CD4-positive, alpha-beta T cell treated with Interferon gamma for 1 hour (primary cell): ENCODE results near the gene HOXA7.

ENCODE experiments used
- DNase-seq: peaks from one replicate; pipeline ENCODE4 v3.0.0-alpha.2; 2020

HOXA7 gene

DNA sequence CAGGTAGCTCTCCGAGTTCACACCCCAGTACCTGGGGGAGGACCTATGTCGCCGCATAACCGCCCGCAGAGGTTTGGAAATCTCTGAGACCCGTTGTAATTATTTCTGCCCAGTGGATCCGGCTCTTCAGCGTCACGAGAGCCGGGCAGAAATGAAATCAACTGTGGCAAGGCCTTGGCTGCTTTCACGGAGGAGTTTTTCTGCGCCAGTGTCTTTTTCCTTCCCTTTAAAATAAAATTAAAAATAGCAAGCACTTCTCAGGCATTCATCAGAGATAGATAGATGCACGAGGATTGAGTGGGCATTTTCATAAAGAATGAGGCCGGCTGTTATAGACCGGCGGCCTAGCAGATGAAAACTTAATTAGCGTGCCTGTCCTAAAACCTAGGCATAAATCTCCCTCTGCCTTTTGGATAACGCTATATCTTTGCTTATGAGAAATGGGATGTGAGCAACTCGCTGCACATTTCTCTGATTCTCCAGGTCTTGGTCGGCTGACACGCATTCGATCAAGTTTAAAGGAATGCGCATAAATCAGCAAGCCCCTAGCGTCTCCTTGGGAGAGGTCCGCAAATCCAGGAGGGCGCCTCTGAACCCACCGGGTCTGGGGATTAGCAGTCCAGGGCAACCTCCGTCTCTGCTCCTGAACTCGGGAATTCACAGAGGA lies 37.0 kb upstream of the HOXA7 start:
- DNase-seq = no peak

DNA sequence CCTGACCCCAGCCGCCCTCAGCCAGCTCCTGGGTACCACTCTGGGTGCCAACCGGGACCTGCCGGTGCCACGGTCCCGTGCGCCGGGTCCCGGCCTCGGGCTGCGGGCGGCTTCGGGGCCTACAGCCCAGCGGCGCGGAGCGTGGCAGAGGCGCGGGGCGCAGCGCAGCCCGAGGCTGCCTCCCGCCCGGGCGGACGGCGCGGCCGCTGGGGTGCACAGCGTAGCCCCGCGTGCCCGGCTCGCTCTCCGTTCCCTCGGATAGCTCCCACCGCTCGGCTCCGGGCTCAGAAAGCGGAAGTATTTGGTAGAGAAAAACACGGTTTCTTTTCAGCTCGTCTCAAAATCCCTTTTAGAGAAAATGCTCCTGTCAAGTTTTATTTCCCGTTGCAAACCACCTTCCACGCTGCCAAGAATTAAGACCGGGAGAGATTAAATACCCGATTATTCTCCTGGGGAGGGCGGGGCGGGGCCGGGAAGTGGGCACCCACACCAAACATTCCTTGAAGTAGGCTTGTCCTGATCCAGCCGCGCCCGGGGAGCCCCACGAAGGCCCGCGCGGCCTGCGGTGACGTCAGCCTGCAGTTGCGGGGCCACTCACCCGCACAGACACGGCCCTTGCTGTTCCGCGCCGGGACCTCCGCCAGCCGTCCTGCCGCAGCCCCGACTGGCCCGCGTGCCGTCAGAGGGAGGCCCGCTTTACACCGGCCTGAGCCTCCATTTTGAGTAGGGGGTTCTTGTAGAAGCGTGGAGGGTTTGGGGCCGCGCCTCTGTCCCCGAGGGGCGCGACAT lies 36.3 kb upstream of the HOXA7 start:
- DNase-seq = peak; percentile 14

DNA sequence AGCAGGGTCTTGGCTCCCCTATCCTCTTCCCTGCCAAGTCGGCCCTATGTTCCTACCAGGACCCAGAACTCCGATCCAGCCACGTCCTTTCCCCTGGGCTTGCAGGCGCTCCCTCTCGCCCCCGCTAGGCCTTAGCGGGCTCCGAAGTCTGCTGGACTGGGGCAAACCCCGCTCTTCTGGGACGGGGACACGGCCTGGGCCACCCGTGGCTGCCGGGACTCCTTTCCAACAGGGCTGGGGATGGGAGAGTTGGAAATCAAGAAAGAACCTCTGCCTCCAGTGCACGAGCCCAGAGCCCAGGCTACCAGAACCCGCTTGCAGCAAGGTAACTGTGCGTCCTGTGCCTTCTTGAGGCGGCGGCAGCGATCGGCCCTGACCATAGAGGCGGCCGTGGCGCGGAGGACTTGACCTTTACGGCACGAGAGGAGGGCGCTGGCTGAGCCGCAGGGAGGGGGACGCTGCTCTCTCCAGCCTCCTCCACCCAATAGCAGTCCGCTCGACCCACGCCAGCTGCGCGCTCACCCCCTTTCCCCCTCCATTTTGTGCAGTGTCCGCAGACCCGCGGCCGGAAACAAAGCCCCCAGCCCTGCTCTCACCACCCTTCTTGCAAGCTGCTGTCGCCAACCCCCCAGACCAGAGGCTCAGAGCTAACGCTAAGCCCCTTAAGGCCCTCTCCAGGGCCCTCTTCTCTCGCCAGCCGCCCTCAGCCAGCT lies 35.5 kb upstream of the HOXA7 start:
- DNase-seq = no peak

DNA sequence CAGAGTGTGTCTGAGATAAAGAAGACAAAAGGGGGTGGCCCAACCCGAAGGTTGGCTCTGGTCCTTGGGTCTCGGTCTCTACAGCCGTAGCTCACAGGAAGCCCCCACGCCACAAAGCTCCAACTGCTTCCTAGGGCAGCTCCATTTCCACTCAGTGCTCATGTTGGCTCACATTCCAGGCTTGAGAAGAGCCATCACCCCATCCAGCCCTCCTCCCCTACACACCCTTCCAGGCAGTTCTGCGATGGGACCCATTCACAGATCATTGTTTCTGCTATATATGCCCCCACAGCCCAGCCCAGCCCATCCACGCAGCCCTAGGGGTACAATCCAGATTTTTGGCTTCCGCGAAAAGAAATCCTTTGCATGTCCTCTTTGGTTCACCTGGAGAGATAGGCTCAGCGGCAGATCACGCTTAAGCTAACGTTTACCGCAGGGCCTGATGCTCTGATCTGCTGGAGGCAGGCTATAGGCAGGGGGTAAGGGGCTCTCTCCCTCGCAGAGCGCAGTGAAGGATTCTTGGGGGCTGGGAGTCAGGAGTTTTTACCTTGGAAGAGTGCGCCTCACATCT lies 34.8 kb upstream of the HOXA7 start:
- DNase-seq = no peak

DNA sequence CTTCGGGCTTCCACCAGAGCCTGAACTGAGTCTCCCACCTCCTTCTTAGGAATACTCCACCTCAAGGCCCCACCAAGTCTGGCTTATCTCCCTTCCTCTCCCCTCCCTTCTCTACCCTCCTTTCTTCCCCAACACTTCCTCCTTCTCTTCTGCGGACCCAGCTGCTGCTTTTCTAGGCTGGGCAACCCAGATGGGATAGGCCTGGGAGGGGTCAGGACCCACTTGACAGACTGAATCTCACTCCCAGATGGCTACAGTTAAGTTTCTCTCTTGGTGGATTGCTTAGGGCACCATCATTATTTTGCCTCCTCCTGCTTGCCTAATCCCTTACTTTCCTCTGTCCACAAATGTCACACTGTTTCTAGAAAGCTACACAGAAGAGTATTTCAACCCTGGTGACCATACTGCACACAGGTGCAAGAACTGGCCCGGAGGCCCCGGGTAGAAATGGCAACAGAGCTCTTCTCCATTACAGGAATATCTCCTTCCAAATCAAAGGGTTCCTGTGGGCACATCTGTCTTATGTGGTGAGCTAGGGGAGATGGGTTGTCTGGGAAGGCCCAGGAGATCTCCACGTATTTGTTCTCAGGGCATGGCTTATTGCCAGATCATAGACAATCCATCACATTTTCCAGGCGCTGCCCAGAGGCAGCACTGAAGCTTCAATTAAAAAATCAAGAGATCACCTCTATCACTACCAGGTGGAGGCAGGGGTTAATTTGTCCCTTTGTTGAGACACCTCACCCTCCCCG lies 33.7 kb upstream of the HOXA7 start:
- no peak for DNase-seq

DNA sequence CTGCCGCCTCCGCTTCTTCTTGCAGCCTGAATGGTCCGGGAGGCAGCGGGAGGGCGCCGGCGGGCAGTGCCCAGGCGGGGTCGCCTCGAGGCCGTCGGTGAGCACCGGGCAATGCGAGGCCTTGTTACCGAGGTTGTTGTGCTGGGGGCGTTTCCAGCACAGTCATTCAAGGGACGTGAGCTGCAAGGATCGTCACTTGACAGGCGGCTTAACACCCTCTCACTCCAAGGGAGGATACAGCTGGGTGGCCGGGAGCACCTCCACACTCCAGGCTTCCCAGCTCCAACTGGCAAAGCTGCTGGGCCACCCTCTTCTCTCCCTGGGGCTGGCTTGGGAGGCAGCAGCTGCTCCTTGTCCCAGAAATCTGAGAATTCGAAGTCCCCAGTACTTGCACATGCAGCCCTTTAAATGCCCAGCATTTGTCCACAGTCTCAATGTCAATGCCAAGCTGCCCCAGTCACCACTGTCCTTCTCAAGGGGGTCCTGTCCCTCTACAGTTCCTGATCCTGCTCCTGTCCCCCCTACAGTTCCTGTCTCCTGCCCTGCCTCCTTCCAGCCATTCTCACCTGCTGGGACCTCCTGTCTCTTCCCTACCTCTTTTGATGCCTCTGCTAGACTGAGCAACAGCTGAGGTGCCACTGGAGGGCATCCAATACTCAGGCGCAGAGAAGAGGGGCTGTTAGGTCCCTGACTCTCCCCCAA lies 33.0 kb upstream of the HOXA7 start:
- no peak for DNase-seq

DNA sequence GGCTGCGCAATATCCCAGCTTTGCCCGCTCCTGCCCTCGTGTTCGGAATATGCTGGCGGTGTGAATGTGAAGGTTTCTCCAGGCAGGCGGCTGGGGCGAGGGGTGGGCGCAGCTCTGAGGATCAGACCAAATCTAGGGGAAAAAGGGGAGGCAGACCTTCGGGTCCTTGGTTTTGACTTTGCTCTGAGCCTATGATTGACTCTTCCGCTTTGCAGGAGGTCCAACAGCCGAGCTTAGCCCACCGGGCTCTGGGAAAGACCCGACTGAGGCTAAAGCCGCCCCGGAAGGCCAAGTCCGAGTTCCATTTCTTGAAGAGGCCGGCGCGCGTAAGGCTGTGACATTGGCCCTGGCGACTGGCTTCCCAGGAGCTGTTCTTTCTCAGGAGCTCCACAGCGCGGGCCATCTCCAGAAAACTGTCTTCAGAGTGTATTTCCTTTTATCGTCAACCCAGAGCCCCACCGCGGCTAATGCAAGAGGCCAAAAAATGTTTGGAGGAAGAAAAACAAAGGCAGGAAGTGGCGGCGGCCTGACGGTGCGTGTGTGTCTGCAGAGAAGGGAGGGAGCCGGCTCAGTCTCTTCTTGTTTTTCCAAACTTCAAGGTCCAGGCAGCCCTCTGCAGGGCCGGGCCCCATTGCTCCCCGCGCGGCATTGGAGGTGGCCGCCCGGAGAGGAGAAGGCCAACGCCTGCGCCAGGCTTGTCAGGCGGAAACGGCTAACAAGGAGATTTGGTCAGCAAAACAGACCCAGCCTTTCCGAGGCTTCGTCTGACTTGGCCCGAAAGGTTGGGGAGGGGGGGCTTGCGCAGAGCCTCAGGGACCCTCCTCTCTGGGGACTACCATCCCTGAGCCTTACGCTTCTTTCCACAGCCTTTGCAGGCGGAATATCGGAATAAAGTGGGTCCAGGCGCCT lies 32.2 kb upstream of the HOXA7 start:
- DNase-seq = peak; percentile 49

DNA sequence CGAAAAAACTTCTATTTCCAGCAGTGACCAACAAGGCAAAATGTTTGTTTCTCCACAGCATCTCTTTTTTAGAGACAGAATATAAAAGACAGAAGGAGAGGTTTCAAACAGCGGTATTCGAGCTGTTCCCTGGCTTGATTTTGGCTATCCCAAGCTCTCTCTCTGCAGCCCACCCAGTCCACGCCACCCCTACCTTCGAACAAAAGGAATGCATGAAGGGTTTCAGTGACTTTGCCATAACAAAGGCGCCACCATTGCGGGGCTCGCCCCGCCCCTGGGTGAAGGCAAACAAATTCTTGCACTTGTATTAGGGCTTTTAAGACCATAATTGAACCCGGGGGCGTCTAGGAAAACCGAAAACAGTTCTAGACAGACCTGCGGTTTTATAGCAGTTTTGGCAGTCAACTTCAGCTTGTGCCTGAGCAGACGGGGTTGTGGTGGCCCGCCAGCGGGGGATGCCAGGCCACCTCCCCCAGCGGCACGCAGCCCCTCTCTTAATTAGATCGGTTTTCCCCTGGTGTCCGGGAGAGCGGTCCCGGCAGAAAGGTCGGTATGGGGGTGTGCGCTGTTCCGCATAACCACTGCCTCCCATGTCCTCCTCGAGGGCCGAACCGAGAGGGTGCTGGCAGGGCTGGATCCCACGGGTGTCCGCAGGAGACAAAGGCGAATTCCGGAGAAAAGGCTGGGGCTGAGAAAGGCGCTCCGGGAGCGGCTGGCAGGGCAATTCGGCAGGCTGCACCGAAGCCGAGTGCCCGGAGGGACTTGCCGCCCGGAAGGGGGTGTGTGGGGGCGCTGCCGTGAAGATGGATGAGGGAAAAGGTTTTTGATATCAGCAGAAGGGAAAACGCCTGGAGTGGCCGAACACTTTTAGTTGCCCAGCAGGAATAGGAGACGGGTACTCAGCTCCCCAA lies 31.3 kb upstream of the HOXA7 start:
- no peak for DNase-seq

DNA sequence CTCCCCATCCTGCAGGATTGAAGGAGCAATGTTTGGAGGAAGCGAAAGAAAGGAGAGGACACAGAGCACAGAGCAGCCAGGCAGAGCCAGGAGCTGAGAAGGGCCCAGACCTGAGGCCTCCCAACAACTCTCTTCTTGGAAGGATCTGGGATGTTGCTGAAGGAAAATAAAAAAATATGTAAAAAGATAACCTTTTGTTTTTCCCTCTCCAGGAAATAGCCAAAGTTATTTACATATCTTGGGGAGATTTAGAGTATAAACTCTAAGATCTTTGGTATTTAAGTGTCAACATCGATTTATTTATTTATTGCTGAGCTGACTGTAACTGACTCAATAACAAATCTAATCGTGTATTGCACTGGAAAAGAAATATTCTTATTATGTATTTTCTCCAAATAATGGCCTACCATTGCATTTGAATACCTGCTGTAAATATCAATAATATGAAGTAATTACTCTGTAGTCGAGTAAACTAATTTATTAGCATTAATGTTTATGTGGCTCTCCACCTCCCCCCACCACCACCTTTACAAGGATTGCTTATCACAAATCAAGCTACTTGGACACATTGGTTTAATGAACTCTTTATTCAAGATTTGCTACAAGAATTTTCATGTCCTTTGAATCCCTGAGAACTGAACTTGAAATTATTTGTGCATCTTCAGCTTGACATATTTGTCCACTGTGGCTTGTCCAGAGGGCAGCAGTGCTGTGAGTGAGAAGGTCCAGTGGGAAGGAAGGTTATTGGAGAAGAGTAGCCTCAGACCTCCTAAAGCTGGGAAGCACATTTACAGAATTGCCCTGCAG lies 30.4 kb upstream of the HOXA7 start:
- no peak for DNase-seq

DNA sequence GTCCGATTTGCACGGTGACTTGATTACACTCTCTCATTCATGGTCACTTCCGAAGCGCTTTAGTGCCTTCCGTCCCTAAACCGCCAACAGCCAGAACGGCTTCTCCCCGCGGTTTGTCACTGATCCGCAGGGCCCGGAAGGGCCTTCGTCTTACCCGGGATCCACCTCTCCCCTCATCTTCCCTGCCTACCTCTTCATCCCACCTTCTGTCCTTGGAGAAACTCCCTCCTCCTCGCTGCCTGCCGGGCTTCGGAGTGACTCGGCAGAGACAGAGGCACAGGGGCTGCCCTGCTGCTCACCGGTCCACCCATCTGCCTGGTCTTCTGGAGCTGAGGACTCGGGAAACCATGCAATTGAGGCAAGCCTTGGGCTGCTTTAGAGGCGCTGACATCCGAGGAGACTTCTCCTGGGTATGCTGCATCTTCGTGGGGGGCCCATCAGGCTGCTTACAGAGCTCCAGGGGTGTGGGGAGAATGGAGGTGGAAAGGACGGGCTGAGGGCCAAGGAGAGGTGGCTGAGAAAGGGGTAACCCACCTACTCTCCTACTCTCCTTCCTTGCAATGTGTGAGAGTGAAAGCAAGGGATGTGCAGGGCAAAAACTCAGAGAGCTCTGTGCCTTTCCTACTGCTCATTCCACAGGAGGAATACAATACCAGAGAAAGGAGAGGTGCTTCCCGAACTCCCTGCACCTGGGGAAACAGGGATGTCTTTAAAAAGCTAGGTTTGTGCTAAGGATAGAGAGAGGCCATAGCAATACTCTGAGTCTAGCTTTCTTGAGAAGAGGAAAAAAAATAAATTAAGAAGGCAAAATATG lies 29.6 kb upstream of the HOXA7 start:
- DNase-seq = no peak

DNA sequence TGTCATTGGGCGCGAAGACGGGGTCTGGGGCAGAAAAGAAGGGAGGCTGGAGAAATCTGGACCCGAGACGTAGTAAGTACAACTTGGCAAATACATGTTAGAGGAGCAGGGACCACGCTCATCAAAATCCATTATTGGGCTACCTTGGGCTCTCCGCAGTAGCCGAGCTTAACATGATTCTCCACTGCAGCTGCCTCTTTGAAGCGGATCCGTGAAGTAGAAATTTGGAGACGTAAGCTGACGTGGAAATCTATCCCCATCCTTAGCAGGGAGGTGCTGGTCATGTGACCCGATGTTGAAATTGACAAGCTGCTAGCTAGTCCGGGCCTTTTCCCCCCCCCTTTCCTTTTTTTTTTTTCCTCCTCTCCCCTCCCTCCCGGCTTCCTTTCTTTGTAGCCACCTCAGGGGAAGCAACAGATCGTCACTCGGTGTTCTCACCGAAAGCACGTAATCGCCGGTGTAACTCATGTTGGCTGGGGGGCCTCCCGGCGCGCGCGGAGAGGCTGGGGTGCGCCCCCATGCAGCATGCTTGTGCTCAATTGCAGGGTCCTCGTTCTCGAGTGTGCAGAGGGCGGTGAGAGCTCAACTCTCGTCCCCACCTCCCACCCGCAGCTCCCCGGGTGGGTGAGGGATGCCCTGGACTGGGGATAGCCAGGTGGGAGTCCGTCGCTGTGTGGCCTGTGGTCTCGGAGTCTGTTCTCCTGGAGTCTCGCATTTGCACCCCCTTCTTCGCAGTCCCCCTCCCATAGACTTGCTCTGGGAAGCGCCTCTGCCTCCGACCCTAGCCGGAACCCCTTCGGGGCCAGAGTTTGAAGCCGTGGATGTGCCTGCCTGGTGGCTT lies 28.8 kb upstream of the HOXA7 start, which contains the start of gene HOXA11:
Gene HOXA11 (minus strand): TSS at position 220 of the 841 bp plus-strand sequence. CDS start 88 bp downstream, at position 132.
- DNase-seq = no peak

DNA sequence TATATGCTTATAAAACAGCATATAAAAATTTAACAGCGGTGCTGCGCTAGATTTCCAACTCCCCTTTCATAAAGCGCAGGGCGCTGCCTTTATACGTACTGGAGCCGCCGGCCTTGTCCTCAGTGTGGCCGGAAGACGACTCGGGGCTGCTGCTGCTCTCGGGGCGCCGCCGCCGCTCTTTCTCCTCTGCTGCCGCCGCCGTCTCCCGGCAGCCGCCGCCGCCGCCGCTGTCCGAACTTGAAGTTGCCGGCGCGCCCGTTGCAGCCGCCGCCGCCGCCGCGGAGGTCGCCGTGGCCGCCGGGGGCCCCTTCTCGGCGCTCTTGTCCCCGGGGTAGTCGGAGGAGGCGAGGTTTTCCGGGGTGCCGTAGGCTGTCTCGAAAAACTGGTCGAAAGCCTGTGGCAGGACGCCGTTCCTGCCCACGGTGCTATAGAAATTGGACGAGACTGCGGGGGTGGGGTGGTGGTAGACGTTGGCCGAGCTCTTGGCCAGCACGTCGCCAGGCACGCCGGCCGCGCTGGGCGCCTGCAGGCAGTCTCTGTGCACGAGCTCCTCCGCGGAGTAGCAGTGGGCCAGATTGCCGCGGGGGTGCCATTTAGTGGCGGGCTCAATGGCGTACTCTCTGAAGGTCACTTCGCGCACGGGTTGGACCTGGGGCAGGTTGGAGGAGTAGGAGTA lies 28.0 kb upstream of the HOXA7 start:
- no peak for DNase-seq

DNA sequence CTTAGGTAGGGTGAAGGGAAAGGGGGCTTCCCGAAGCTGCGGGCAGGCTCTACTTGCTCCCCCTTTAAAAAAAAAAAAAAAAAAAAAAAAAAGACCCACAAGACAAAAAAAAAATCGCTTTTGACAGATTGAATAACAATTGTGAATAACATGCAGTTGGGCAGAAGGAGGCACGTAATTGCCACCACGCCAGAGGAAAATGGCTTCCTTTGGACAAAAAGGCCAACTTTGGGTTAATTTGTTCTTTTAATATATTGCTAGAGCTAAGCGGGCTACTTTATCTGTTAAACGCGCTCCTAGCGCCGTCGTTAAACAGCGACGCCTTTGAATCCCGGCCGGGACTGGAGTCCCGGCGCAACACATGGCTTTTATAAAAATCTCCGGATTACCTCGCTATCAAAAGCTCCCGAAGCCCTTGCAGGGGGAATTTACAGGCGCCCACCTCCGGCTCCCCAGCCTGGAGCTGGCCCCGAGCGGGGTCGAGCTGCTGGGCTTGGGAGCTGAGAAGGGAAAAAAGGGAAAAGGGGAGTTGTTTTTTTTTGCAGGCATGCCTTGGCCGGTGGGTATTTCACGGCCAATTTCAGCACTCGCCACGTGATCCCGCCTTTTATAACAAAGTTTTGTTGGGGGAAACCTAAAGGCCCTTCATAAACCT lies 27.3 kb upstream of the HOXA7 start:
- no peak for DNase-seq

DNA sequence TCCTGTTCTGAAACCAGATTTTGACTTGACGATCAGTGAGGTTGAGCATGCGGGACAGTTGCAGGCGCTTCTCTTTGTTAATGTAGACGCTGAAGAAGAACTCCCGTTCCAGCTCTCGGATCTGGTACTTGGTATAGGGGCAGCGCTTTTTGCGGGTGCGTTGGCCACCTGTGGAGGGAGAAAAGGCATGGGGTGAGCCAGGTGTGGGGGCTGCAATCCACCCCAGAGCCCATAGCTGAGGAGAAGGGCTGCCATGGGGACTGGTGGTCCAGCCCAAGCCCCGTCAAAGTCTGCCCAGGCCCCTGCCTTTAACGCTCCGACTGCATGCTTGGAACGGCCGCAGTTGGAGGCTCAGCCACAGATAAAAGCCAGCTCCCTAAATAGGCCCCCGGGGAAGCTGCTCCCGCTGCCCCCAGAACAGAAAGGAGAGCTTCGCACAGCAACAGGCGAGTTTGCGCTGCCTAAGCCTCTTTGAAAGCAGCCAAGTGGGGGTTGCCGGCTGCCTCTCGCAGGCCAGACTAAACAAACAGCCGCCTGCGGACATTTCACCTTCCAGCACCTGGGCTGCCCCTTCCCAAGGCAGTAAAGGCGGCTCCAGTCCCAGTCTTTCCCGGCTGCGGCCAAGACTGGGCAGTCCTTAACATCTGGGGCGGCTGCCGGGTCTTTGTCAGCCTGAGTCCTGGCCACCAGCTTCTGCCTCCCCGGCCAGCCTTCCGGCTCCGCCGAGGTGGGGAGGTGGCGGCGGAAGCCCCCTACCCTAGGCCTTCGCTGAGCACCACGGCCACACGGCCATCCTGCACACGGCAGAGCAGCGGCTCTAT lies 26.6 kb upstream of the HOXA7 start:
- no peak for DNase-seq

DNA sequence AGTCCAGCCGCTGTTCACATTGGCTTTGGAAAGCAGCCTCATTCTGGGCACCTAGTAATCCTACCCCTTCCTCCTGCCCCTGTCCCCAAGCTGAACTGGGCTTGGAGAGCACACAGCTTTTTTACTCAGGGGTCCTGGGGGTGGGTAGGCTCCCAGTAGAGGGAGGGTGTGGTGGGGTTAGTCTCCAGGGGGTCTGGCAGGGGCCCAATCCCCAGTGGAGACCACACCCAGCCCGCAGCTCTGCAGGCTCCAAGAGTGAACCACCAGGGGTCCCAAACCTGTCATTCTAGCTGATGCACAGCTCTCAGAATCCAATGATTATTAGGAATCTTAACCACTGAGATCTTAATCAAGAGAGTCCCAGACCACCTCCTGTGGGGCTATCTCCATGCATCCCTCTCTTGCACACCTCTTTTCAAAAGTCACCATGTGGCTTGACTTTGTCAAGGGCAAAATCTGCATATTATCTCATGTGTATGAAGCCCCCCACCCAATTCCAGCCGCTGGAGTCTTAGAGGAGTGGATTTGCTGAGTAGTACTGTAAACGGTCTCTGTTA lies 25.9 kb upstream of the HOXA7 start:
- DNase-seq = no peak
